ENCODE data around the gene SLC7A7.

SLC7A7 gene

DNA sequence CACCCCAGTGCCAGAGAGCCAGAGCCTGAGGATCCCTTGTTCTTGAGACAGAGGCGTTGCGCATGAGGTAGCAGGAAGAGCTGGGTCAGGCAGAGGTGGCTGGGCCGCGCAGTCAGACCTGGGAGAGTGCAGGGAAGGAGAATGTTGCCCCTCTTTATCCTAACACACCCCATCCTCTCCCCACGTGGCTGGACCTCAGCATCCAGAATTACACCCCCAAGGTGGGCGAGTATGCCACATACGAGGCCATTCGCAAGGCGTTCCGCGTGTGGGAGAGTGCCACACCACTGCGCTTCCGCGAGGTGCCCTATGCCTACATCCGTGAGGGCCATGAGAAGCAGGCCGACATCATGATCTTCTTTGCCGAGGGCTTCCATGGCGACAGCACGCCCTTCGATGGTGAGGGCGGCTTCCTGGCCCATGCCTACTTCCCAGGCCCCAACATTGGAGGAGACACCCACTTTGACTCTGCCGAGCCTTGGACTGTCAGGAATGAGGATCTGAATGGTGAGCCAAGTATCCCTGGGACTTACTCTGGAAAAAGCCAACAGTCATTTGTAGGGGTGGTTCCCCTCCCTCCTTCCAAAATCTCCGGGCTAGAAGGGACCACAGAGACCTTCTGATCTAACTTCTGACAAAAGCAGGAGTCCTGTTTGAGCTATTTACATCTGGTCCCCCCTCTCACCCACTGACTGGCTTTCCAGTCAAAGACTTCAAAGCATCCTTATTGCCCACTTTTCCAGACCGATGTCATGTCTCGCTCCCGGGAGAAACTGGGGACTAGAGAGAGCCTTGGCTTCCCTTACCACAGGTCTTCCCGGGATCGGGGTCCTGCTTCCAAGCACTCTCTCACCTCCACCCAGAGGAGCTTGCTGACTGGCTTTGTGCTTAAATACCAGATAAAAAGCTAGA, 27.2 kb upstream of the SLC7A7 start:
- H3K9me3 ChIP-seq (ENCODE audit: control insufficient read depth, insufficient read depth, low read length), result no peaks in the 10 kb centered on the region
- no peak overlapping the region for H3K4me3 ChIP-seq (ENCODE audit: low read depth, low read length)
- H3K27ac ChIP-seq (ENCODE audit: low read depth, low read length), result no peak overlapping the region
- no peak overlapping the region for H3K9ac ChIP-seq (ENCODE audit: low read depth, low read length)
- no peaks in the 10 kb centered on the region for H3K27me3 ChIP-seq (ENCODE audit: control insufficient read depth, insufficient read depth, low read length)
- peaks cover 17% of the 10 kb centered on the region; the same call in 1 of the 2 replicates for H3K4me1 ChIP-seq (ENCODE audit: control insufficient read depth, insufficient read depth, low read length)
- H3K36me3 ChIP-seq (ENCODE audit: control insufficient read depth, insufficient read depth, low read length), result peaks cover 58% of the 10 kb centered on the region

- Histone ChIP-seq H3K27ac (ENCODE audit: low read depth, low read length) (no peak overlapping the region), H3K4me1 (ENCODE audit: control insufficient read depth, insufficient read depth, low read length) (peaks cover 17% of the 10 kb centered on the region; the same call in 1 of the 2 replicates), H3K9me3 (ENCODE audit: control insufficient read depth, insufficient read depth, low read length) (no peaks in the 10 kb centered on the region), H3K36me3 (ENCODE audit: control insufficient read depth, insufficient read depth, low read length) (peaks cover 56% of the 10 kb centered on the region), H3K9ac (ENCODE audit: low read depth, low read length) (no peak overlapping the region), H3K4me3 (ENCODE audit: low read depth, low read length) (no peak overlapping the region), H3K27me3 (ENCODE audit: control insufficient read depth, insufficient read depth, low read length) (no peaks in the 10 kb centered on the region)
Observed at GRCh38 chr14:22841769-22842168, 26.5 kb upstream of the SLC7A7 start.

DNA sequence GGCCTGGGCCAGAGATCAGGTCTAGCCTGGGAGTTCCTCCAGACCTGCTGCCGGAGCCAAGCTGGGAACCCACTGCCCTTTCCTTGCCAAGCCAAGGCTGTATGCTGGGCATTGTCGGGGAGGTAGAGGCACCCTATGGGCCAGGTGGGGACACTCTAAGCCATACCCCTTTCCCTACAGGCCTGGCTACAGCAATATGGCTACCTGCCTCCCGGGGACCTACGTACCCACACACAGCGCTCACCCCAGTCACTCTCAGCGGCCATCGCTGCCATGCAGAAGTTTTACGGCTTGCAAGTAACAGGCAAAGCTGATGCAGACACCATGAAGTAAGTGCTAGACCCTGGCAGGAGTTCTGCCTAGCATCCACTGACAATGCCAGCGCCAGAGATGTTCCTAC, 26.1 kb upstream of the SLC7A7 start:
- Histone ChIP-seq H3K4me3 (ENCODE audit: low read depth, low read length) (no peak overlapping the region), H3K9me3 (ENCODE audit: control insufficient read depth, insufficient read depth, low read length) (no peaks in the 10 kb centered on the region), H3K36me3 (ENCODE audit: control insufficient read depth, insufficient read depth, low read length) (peaks cover 52% of the 10 kb centered on the region), H3K27me3 (ENCODE audit: control insufficient read depth, insufficient read depth, low read length) (no peaks in the 10 kb centered on the region), H3K9ac (ENCODE audit: low read depth, low read length) (no peak overlapping the region), H3K4me1 (ENCODE audit: control insufficient read depth, insufficient read depth, low read length) (peaks cover 17% of the 10 kb centered on the region; the same call in 1 of the 2 replicates), H3K27ac (ENCODE audit: low read depth, low read length) (no peak overlapping the region)

- Histone ChIP-seq H3K9ac (ENCODE audit: low read depth, low read length) (no peak overlapping the region), H3K4me3 (ENCODE audit: low read depth, low read length) (0 out of 2 replicates have a peak overlapping the region, but pooled peaks have one; percentile 85)
Observed at GRCh38 chr14:22839159-22839779, 24.0 kb upstream of the SLC7A7 start.

GRCh38 chr14:22838631-22839041, 23.4 kb upstream of the SLC7A7 start:
- peak overlapping the region; percentile 1 for H3K27ac ChIP-seq (ENCODE audit: low read depth, low read length)
- H3K9me3 ChIP-seq (ENCODE audit: control insufficient read depth, insufficient read depth, low read length), result no peaks in the 10 kb centered on the region
- H3K27me3 ChIP-seq (ENCODE audit: control insufficient read depth, insufficient read depth, low read length), result no peaks in the 10 kb centered on the region
- peaks cover 44% of the 10 kb centered on the region for H3K36me3 ChIP-seq (ENCODE audit: control insufficient read depth, insufficient read depth, low read length)
- H3K9ac ChIP-seq (ENCODE audit: low read depth, low read length), result no peak overlapping the region
- H3K4me1 ChIP-seq (ENCODE audit: control insufficient read depth, insufficient read depth, low read length), result peaks cover 22% of the 10 kb centered on the region
- H3K4me3 ChIP-seq (ENCODE audit: low read depth, low read length), result peak overlapping the region; percentile 85; the same call in 1 of the 2 replicates

More at GRCh38 chr14:22839159-22839779, 24.0 kb upstream of the SLC7A7 start:
- Histone ChIP-seq H3K9me3 (ENCODE audit: control insufficient read depth, insufficient read depth, low read length) (no peaks in the 10 kb centered on the region), H3K4me1 (ENCODE audit: control insufficient read depth, insufficient read depth, low read length) (peaks cover 22% of the 10 kb centered on the region), H3K27me3 (ENCODE audit: control insufficient read depth, insufficient read depth, low read length) (no peaks in the 10 kb centered on the region), H3K27ac (ENCODE audit: low read depth, low read length) (no peak overlapping the region), H3K36me3 (ENCODE audit: control insufficient read depth, insufficient read depth, low read length) (peaks cover 42% of the 10 kb centered on the region)

DNA sequence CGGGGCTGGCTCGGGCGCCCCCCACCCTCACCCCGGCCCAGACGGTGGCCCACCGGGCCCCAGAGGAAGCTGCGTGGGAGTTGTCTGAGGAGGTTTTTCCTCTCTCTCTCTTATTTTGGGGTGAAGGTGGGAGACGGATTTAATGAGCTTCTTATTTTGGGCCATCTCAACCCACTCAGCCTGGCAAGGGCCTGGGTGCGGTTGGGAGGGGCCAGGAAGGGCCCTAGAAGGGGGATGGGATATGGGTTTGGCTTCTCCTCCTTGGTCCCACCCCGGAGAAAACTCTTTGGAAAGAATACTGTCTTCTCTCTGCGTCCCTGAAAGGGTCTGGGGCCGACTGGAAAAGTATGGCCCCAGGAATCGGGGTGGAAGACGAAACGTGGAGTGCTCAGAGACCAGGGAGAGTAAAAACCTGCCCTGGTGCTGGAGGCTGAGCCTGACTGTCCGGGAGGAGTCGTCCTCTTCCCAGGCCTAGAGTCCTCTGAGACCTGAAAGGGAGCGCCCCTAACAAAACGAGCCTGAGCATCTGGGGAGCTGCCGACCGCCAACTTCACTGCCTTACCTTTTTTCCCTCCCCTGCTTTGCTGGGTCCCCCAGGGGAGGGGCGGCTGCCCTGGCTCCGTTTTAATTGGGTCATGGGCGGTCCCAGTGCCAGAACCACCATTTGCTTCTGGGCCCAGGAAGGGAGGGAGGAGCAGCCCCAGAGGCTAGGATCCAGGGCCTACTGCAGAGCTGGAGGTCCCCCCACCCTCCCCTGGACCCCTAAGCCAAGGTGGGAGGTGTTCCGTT, 22.7 kb upstream of the SLC7A7 start:
- H3K36me3 ChIP-seq (ENCODE audit: control insufficient read depth, insufficient read depth, low read length), result peaks cover 44% of the 10 kb centered on the region
- peak overlapping the region; percentile 72 for H3K9ac ChIP-seq (ENCODE audit: low read depth, low read length)
- peak overlapping the region; percentile 85 for H3K4me3 ChIP-seq (ENCODE audit: low read depth, low read length)
- H3K9me3 ChIP-seq (ENCODE audit: control insufficient read depth, insufficient read depth, low read length), result no peaks in the 10 kb centered on the region
- H3K4me1 ChIP-seq (ENCODE audit: control insufficient read depth, insufficient read depth, low read length), result peaks cover 22% of the 10 kb centered on the region
- H3K27ac ChIP-seq (ENCODE audit: low read depth, low read length), result peak overlapping the region; percentile 1
- H3K27me3 ChIP-seq (ENCODE audit: control insufficient read depth, insufficient read depth, low read length), result no peaks in the 10 kb centered on the region

GRCh38 chr14:22837114-22837749, 22.0 kb upstream of the SLC7A7 start:
- peaks cover 22% of the 10 kb centered on the region for H3K4me1 ChIP-seq (ENCODE audit: control insufficient read depth, insufficient read depth, low read length)
- H3K36me3 ChIP-seq (ENCODE audit: control insufficient read depth, insufficient read depth, low read length), result peaks cover 38% of the 10 kb centered on the region
- no peaks in the 10 kb centered on the region for H3K27me3 ChIP-seq (ENCODE audit: control insufficient read depth, insufficient read depth, low read length)
- H3K27ac ChIP-seq (ENCODE audit: low read depth, low read length), result peak overlapping the region; percentile 72
- peak overlapping the region; percentile 85 for H3K4me3 ChIP-seq (ENCODE audit: low read depth, low read length)
- H3K9me3 ChIP-seq (ENCODE audit: control insufficient read depth, insufficient read depth, low read length), result no peaks in the 10 kb centered on the region
- H3K9ac ChIP-seq (ENCODE audit: low read depth, low read length), result peak overlapping the region; percentile 72

GRCh38 chr14:22836301-22837113, 21.3 kb upstream of the SLC7A7 start, which contains the start of gene MMP14:
Gene MMP14, plus strand, starts transcription at chr14:22836585. Its CDS starts 233 bp downstream, at chr14:22836818.
- Histone ChIP-seq H3K9ac (ENCODE audit: low read depth, low read length) (peak within 1 kb of the TSS; percentile 72), H3K36me3 (ENCODE audit: control insufficient read depth, insufficient read depth, low read length) (peaks cover 36% of the 10 kb centered on the region), H3K27me3 (ENCODE audit: control insufficient read depth, insufficient read depth, low read length) (no peaks in the 10 kb centered on the region), H3K4me1 (ENCODE audit: control insufficient read depth, insufficient read depth, low read length) (peaks cover 22% of the 10 kb centered on the region), H3K27ac (ENCODE audit: low read depth, low read length) (peak within 1 kb of the TSS; percentile 72), H3K4me3 (ENCODE audit: low read depth, low read length) (peak within 1 kb of the TSS; percentile 85), H3K9me3 (ENCODE audit: control insufficient read depth, insufficient read depth, low read length) (no peaks in the 10 kb centered on the region)

DNA sequence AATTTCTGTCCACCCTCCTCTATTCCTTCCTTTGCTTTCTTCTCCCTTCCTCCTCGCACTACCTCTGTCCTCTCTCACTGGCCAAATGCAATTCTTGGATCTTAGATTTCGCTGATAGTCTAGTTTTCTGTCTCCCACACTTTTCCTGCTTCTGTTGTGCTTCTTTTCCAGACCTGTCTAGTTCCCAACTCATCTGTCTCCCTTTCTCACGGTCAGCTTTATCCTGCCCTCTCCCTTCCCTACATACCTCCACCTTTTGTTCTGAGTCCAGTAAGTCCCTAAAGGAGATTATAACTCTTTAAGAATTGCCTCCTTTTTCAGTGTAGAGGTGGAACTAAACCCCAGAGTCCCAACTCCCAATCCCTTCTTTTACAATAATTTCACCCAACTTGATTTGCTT, 20.3 kb upstream of the SLC7A7 start:
- H3K36me3 ChIP-seq (ENCODE audit: control insufficient read depth, insufficient read depth, low read length), result peaks cover 34% of the 10 kb centered on the region
- no peaks in the 10 kb centered on the region for H3K27me3 ChIP-seq (ENCODE audit: control insufficient read depth, insufficient read depth, low read length)
- peak overlapping the region; percentile 72 for H3K27ac ChIP-seq (ENCODE audit: low read depth, low read length)
- no peak overlapping the region for H3K4me3 ChIP-seq (ENCODE audit: low read depth, low read length)
- no peak overlapping the region for H3K9ac ChIP-seq (ENCODE audit: low read depth, low read length)
- peaks cover 25% of the 10 kb centered on the region for H3K4me1 ChIP-seq (ENCODE audit: control insufficient read depth, insufficient read depth, low read length)
- H3K9me3 ChIP-seq (ENCODE audit: control insufficient read depth, insufficient read depth, low read length), result no peaks in the 10 kb centered on the region
